ENCODE data around the gene CDC5L.
"Not testable (repeated sequence)": the region's sequence is repeated elsewhere in the genome, so short reads cannot be mapped to it uniquely, and the experiment has no call there.

CDC5L gene

DNA sequence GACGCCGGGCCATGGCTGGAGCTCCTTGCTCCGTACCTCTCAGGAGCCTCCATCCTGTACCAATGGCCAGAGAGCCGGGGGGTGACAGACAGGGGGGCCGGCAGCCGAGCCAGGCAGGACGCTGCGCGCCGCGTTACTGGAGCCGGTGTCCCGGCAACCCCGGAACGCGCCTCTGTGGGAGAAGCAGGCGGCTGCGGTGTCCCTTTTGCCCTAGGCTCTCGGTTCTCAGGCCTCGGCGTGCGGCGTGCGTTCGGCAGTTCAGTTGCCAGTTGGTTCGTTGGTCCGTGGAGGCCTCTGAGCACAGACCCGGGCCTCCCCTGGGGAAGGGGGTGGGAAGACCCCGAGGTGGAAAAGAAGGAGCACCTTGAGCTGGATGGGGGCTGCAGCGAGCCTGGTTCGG lies 45.0 kb upstream of the CDC5L start, which contains the start of gene SPATS1:
TSS of gene SPATS1 (plus strand) at position 162 of the 400 bp plus-strand sequence. CDS start 446 bp downstream, outside the sequence.
- no peak within 1 kb of the TSS for H3K4me3 ChIP-seq (ENCODE audit: low read depth, low read length)
- TF ChIP-seq, protein P1, sequence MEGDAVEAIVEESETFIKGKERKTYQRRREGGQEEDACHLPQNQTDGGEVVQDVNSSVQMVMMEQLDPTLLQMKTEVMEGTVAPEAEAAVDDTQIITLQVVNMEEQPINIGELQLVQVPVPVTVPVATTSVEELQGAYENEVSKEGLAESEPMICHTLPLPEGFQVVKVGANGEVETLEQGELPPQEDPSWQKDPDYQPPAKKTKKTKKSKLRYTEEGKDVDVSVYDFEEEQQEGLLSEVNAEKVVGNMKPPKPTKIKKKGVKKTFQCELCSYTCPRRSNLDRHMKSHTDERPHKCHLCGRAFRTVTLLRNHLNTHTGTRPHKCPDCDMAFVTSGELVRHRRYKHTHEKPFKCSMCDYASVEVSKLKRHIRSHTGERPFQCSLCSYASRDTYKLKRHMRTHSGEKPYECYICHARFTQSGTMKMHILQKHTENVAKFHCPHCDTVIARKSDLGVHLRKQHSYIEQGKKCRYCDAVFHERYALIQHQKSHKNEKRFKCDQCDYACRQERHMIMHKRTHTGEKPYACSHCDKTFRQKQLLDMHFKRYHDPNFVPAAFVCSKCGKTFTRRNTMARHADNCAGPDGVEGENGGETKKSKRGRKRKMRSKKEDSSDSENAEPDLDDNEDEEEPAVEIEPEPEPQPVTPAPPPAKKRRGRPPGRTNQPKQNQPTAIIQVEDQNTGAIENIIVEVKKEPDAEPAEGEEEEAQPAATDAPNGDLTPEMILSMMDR (IDR thresholded peaks at IDR 0.05; ENCODE audit: low read depth, low read length) = no peak

DNA sequence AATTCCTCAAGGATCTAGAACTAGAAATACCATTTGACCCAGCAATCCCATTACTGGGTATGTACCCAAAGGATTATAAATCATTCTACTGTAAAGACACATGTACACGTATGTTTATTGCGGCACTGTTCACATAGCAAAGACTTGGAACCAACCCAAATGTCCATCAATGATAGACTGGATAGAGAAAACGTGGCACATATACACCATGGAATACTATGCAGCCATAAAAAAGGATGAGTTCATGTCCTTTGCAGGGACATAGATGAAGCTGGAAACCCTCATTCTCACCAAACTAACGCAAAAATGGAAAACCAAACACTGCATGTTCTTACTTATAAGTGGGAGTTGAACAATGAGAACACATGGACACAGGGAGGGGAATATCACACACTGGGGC lies 40.7 kb upstream of the CDC5L start:
- not testable (repeated sequence) for H3K4me3 ChIP-seq (ENCODE audit: low read depth, low read length)

DNA sequence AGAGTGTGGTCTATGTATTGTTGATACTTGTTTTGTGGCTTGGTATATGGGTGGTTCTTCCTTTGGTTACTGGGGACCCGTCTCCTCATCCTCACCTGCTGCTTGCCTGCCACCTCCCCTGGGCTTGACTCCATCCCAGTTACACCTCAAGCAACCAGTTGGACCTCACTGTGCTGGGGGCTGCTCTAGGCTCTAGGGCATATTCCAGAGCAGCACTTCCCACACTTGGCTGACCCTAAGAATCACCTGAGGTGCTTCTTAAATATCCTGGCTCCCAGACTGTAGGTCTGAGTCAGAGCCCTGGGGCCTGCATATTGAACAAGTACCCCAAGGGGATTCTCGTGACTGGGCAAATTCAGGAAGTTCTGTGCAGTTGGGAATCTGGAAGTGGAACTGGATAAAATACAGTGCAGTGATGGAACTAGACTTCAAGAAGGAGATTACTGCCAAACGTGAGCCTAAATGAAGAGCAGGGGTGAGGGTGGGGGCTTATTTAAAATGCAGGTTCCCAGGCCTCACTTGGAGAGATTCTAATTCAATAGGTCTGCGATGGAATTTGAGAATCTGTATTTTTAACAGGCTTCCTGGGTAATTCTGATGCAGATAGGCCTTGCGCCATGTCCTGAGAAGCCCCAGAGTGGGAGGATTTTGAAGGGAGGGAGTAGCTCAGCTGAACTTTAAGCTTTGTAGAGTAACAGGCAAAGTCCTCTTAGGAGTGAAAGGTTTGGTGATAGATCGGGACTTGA lies 37.4 kb upstream of the CDC5L start:
- H3K4me3 ChIP-seq (ENCODE audit: low read depth, low read length) = no peak overlapping the region
- TF ChIP-seq, protein P1 (IDR thresholded peaks at IDR 0.05; ENCODE audit: low read depth, low read length) = no peak

DNA sequence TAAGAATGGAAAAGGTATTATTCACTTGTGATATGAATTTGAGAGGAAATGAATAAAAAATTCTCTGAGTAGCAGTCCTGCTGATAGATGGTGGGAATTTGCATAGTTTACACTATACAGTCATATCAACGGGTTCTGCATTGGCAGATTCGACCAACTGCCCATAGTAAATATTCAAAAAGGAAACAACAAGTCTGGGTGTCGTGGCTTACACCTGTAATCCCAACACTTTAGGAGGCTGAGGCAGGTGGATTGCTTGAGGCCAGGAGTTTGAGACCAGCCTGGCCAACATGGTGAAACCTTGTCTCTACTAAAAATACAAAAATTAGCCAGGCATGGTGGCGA lies 36.9 kb upstream of the CDC5L start:
- H3K4me3 ChIP-seq (ENCODE audit: low read depth, low read length) = not testable (repeated sequence)

DNA sequence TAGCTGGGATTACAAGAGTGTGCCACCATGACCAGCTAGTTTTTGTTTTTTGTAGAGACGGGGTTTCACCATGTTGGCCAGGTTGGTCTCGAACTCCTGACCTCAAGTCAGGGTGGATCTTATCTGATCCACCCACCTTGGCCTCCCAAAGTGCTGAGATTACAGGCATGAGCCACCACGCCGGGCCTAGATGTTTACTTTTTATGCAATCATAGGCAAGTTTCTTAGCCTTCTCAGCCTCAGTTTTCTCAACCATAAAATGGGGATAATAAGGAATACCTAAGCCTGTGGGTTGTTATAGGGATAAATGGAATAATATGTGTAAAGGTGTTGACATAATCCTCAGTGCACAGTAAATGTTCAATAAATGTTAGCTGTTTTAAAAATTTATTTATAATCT lies 35.2 kb upstream of the CDC5L start:
- H3K4me3 ChIP-seq (ENCODE audit: low read depth, low read length) = no peak overlapping the region
- TF ChIP-seq, protein P1 (IDR thresholded peaks at IDR 0.05; ENCODE audit: low read depth, low read length) = no peak

DNA sequence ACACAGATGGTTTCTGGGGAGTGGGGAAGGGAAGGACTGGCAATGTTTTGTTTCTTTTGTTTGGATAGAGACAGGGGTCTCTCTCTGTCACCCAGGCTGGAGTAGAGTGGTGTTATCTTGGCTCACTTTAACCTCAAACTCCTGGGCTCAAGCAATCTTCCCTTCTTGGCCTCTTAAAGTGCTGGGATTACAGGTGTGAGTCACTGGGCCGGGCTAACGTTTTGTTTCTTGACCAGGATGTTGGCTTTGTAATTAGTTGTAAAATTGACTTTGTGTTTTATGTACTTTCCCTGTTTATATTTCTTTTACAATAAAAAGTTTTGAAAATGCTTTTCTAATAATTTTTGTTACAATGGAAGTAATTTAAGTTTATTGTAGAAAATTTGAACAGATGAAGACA lies 34.2 kb upstream of the CDC5L start:
- H3K4me3 ChIP-seq (ENCODE audit: low read depth, low read length) = no peak overlapping the region
- TF ChIP-seq, protein P1 (IDR thresholded peaks at IDR 0.05; ENCODE audit: low read depth, low read length) = no peak

DNA sequence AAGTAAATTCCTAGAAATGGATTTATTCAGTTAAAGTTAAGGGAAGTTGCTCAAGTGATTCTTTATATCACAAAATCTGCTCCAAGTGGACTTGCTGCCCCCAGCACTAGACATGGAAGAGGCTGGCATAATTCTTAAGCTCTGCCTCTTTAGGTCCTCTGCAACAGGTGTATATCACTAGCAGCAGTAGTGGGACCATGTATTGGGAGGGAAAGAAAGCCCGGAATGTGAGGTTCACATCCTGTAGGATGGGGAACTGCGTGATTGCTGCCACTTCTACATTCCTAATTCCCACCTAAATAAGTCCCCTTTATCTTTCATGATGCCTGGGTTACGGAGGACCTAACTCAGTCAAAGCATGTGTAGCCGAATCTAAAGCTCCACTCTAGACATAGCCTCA lies 31.9 kb upstream of the CDC5L start:
- no peak overlapping the region for H3K4me3 ChIP-seq (ENCODE audit: low read depth, low read length)
- TF ChIP-seq, protein P1 (IDR thresholded peaks at IDR 0.05; ENCODE audit: low read depth, low read length) = no peak

DNA sequence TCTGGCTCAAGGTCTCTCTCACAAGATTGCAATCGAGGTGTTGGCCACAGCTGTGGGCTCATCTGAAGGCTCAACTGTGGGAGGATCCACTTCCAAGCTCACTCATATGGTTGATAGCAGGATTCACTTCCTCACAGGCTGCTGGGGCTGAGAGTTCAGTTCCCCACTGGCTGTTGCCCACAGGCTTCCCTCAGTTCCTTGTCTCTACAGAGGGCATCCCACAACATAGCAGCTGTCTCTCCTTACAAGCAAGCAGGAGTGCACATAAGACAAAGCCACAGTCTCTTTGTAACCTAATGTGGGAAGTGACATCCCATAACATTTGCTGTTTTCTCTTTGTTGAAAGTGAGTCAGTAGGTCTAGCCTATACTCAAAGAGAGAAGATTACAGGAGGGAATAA lies 31.0 kb upstream of the CDC5L start:
- TF ChIP-seq, protein P1 (IDR thresholded peaks at IDR 0.05; ENCODE audit: low read depth, low read length) = no peak
- H3K4me3 ChIP-seq (ENCODE audit: low read depth, low read length) = no peak overlapping the region
